HT-29 (cell line): ENCODE data around the gene CATSPERB. TPM values are rescaled to one million over a fixed set of nuclear protein-coding genes. Genes with fewer than 3 reads are reported as not detected.
"Not testable (repeated sequence)": the region's sequence is repeated elsewhere in the genome, so short reads cannot be mapped to it uniquely, and the experiment has no call there.

Experiments
- DNase-seq: peaks from one replicate; pipeline ENCODE4 v3.0.0-alpha.2; 2015; ENCODE audit warnings: low spot score
- total RNA-seq: library from RNA; depleted of rRNA; stranded (reverse); fragments of >200 nt; shearing (Covaris generic); gene quantifications from 2 replicates; pipeline ENCODE4 v1.2.3, GENCODE V29; 2014; rRNA removed

The CATSPERB gene
- 0.03 and 0.61 TPM in 2 replicates for total RNA-seq

DNA sequence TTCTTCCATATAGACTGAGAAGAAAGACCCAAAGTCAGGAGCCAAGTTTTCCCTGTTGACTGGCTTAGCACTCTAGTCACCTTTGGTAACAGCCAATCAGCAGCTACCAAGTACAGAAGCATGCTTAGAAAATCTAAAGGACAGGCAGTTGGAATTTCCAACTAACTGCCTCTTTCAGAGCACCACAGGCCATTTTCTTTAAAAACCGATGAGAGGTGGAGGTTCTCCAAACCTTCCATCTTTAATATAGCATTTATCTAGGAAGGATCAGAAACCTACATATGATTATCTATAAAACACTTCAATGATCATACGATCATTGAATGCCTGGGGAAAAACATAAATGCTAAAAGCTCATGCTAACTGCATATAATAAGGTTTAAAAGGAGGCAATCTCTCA lies at the start of gene CATSPERB:
CATSPERB (minus strand) TSS at position 101 of the 400 bp plus-strand sequence. CDS start 2,607 bp downstream, outside the sequence.
- DNase-seq = no peak

DNA sequence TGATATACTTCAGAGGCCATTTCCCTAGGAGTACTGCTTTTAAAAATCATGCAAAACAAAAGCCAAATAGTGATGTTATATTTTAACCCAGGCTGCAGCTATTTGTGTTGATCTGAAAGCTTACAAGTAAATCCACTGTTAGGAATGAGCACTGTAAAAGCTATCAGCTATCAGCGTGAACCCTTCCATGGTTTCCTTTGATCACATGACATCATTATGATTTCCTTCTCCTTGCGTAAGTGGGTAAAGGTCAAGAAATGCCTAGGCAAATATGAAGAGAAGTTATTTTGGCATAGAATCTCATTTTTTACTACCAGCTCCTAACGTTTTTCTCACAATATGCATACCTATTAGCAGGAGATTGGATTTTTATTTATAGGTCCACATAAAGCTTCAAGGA lies 48.6 kb upstream of the CATSPERB start:
- DNase-seq = peak; percentile 36

- no peak for DNase-seq
Observed at GRCh38 chr14:91778217-91778616, 46.3 kb upstream of the CATSPERB start.

GRCh38 chr14:91774140-91775096 lies 42.5 kb upstream of the CATSPERB start:
- no peak for DNase-seq

DNA sequence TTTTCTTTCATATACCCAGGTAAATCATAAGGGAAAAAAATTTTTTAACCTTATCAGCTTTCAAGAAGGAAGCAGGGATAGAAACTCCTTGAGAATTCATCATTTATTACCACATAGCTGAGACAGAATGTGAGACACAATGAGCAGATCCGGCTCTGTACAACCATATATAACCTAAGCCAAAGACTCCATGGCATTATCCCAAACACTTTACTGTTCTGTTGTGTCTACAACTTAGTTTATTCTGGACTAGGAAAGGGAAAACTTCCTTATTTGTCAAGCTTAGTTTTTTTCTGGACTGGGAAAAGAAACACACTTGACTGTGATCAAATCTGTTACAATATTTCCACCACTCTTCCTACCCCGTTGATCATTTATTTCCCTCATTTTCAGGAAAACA lies 38.3 kb upstream of the CATSPERB start:
- DNase-seq = no peak

DNA sequence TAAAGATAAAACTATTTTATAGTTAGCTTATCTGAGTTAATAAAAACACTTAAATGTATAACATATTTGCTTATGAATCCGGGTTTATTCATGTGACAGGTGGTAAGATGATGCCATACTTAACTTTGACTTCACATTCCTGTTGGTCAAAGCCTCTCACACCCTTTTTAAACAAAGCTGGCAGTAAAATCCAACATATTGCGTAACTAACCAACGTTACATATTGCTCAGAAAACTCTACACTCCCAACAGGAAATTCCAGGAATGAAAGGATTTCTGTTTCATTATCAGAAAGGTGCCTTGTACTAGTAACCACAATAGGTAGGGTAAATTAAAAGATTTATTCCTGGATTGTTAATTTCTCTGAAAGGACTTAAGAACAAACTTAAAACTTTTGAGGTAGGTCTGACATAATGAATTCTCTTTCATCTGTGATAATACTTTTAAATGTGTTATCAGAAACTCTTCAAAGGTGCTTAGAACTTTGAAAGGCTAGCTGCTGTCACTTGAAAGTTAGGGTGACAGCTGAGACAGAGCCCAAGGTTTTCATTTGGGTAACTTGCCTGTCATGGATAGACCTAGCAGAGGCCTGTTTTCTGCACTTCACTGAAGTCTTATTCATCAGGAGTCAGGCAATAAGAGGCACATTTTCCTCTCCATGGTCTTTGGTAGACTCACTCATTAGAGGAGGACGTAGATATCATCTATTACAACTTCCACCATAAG lies 23.8 kb upstream of the CATSPERB start:
- peak; percentile 75 for DNase-seq

DNA sequence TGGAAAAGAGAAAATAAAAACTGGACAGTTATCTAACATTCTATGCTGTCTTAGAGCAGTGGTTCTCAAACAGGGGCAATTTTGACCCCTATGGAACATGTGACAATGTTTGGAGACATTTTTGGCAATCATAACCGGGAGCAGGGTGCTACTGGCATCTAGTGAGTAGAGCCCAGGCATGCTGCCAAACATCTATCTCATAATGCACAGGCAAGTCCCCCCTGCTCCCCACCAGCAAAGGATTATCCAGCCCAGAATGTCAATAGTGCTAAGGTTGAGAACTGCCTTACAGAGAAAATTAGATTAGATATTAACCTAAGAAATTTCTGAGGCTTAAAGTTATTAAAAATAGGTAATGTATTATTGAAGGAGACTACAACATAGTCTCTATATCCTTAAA lies 22.9 kb upstream of the CATSPERB start:
- DNase-seq = peak; percentile 41

DNA sequence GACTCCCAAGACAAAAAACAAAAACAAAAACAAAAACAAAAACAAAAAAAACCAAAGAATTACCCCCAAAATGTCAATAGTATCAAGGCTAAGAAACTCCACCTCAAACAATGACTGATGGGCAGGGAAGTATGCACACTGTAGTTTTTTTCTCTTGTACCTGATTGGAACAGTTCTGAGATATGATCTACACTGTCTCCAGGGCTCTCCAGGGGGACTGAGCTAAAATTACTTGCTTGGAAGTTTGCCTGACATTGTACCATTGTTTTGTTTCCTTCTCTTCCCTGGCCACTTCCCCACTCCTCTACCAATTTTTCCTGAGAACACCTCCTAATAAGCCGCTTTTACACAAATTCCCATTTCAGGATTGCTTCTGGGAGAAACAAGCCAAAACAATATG lies 22.3 kb upstream of the CATSPERB start:
- no peak for DNase-seq

- no peak for DNase-seq
Observed at GRCh38 chr14:91753501-91754128, 21.7 kb upstream of the CATSPERB start.

DNA sequence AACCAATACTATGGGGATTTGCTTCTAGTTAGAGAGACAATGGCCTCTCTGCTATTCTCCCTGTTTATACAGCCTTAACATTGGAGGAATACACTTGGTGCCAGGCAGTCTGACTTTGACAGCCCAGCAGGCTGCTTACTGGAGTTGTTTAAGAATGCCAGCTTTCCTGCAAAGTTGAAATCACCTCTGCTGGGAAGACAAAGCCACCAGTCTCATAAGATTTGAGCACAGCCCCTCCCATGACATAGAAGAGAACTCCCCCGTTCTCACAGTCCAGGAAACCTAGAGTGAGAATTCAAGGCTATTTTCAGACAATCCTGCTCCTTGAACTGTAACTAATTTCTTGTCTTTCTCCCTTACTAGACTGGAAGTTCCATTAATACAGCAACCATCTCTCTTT lies 21.1 kb upstream of the CATSPERB start:
- no peak for DNase-seq

- DNase-seq = no peak
Observed at GRCh38 chr14:91751719-91752118, 19.8 kb upstream of the CATSPERB start.

DNA sequence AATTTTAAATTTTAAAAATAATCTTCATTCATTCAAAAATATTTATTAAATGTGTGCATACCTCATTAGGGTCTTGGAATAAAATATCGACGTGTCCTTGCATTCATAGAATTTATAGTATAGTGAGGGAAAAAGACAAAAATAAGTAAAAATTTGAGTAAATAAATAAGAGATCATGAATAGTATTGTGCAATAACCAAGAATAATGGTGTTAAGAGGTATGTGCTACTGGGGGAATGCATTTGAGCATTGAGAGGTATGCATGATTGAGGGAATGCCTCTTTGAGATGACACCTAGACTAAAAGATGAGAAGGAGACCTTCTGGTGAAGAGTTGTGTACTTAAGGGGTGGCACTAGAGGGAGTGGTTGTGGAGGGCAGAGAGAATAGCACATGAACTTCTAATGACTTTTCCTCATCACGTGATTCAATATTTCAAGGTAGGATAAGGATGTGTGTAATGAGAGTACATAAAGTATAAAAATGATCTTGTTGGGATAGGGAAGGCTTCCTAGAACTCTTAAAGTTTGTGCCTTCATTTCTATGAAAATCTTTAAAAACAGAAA lies 18.8 kb upstream of the CATSPERB start:
- DNase-seq = peak; percentile 19

GRCh38 chr14:91749868-91750267 lies 18.0 kb upstream of the CATSPERB start:
- DNase-seq = no peak

DNA sequence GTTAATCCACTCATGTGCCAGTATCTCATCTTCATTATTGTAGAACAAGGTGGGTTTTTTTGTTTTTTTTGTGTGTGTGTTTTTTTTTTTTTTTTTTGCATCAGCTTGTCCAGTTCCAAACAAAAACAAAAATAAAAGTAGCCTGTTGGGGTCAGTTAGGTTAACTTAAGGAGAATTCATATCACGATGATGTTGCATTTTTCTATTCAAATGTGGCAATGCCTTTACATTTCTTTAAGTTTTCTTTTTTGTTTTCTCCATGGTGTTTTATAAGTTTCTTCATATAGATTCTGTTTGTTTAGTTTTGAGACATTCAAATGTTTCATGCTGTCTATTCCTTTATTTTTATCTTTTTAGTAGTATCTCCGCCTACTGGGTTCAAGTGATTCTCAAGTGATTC lies 16.2 kb upstream of the CATSPERB start:
- no peak for DNase-seq

- DNase-seq = no peak
Observed at GRCh38 chr14:91745344-91745743, 13.5 kb upstream of the CATSPERB start.

DNA sequence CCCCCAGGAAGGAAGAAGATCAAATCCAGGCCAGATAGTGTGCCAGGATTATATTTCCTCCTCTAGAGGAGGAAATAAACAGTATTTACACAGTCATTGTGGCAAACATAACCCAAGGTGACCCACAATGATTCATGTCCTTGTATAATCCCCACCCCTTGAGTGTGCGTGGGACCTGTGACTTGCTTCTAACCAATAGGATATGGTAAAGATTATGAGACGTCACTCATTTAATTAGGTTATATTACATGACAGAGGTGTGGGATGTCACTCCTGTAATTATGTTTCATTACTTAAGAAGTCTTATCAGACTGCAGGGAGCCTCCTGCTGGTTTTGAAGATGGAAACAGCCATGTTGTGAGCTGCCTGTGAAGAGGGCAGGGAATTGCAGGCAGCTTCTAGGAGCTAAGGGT lies 12.2 kb upstream of the CATSPERB start:
- DNase-seq = peak; percentile 65

DNA sequence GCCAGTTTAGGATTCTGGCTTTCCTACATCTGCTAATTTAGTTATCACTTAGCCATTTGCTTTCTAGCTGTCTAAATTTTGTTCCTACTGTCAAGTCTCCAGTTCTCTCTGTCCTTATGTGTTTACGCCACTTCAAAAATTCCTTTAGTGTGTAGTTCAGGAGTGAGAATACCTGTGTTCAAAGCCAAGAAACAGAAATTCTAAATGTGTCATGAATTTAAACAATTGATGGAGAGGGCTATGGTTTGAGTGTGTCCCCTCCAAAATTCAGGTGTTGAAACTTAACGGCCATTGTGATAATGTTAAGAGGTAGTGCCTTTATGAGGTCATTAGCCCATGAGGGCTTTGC lies 11.4 kb upstream of the CATSPERB start:
- no peak for DNase-seq

- DNase-seq = no peak
Observed at GRCh38 chr14:91742621-91743304, 10.9 kb upstream of the CATSPERB start.

DNA sequence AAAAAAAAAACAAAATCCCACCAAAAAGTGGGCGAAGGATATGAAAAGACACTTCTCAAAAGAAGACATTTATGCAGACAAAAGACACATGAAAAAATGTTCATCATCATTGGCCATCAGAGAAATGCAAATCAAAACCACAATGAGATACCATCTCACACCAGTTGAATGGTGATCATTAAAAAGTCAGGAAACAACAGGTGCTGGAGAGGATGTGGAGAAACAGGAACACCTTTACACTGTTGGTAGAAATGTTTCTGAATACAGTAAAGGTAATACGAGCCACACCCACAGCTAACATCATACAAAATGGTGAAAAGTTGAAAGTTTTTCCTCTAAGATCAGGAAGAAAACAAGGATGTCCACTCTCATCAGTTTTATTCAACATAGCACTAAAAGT lies 8.0 kb upstream of the CATSPERB start:
- not testable (repeated sequence) for DNase-seq

DNA sequence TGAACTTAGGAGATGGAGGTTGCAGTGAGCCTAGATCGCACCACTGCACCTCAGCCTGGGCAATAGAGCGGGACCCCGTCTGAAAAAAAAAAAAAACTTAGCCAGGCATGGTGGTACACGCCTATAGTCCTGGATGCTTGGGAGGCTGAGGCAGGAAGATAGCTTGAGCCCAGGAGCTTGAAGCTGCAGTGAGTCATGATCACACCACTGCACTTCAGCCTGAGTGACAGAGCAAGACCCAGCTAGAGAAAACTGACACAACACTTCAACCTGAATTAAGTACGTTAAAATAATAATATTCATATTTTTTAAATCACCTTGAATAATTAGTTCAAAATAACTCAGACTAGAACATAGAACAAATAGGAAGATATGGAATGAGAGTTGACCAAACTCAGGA lies 5.7 kb upstream of the CATSPERB start:
- no peak for DNase-seq

DNA sequence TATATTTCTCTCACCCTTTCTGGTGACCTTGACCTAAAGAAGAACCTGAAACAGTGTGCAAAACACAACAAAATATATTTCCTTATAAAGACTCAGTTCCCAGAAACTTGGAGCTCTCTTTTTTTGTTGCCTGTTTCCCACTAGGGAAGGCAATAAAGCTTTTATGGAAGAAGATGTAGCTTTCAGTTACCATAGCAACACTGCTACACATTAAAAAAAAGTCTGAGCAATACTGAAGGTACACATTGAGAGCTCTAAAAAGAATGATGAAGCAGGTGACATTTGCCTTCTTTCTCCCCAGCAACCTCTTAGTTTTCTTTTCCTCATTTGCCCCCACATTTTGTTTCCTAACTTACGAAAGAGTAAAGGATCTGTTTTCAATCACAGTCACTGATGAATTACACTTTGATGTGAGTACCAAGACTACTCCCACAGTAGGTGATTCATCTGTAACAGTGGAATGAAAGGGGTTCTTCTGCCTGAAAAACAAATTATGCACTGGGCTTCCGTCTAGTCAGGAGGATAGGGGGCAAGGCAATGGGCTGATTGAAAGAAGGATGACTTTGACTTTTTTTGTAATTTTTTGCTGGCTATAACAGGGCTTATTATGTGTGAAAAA lies 1.1 kb upstream of the CATSPERB start:
- DNase-seq = no peak
